Measurements from ENCODE around the gene AFF2. TPM values are rescaled to one million over a fixed set of nuclear protein-coding genes. Genes with fewer than 3 reads are reported as not detected.

Gene AFF2
- total RNA-seq, 2 experiments from 2014 or later: 1.7 to 2.0 TPM

GRCh38 chrX:148741441-148741840, 241.0 kb downstream of the AFF2 start:
- Mint-ChIP-seq H3K4me1 (ENCODE audit: low read depth) (peaks cover 6% of the 10 kb centered on the region), H3K9me3 (peaks cover 2% of the 10 kb centered on the region), H3K36me3 (ENCODE audit: low read depth) (no peaks in the 10 kb centered on the region), H3K4me3 (no peak overlapping the region), H3K27me3 (ENCODE audit: low read depth) (no peaks in the 10 kb centered on the region), H3K27ac (no peak overlapping the region)
- CTCF ChIA-PET: no interaction called here
- intact Hi-C loops (cut with micrococcal nuclease): no loop called here
- no peak for DNase-seq

GRCh38 chrX:148755111-148755510, 254.7 kb downstream of the AFF2 start:
- Mint-ChIP-seq H3K27me3 (ENCODE audit: low read depth) (no peaks in the 10 kb centered on the region), H3K9me3 (no peaks in the 10 kb centered on the region), H3K27ac (no peak overlapping the region), H3K4me1 (ENCODE audit: low read depth) (no peaks in the 10 kb centered on the region), H3K4me3 (no peak overlapping the region), H3K36me3 (ENCODE audit: low read depth) (no peaks in the 10 kb centered on the region)
- intact Hi-C loops (cut with micrococcal nuclease): no loop called here
- CTCF ChIA-PET: no interaction called here
- no peak for DNase-seq

- Mint-ChIP-seq H3K4me1 (ENCODE audit: low read depth) (no peaks in the 10 kb centered on the region), H3K36me3 (ENCODE audit: low read depth) (no peaks in the 10 kb centered on the region), H3K4me3 (no peak overlapping the region), H3K27me3 (ENCODE audit: low read depth) (no peaks in the 10 kb centered on the region), H3K9me3 (no peaks in the 10 kb centered on the region), H3K27ac (no peak overlapping the region)
- DNase-seq: no peak
- CTCF ChIA-PET: no interaction called here
- intact Hi-C loops (cut with micrococcal nuclease): no loop called here
Measured at GRCh38 chrX:148763896-148764295, 263.5 kb downstream of the AFF2 start.

- H3K36me3 Mint-ChIP-seq (ENCODE audit: low read depth): no peaks in the 10 kb centered on the region
- CTCF ChIA-PET: no interaction called here
Measured at GRCh38 chrX:148768296-148768695, 267.9 kb downstream of the AFF2 start.

GRCh38 chrX:148771440-148771839, 271.0 kb downstream of the AFF2 start:
- H3K9me3 Mint-ChIP-seq: peaks cover 4% of the 10 kb centered on the region
- no peaks in the 10 kb centered on the region for H3K27me3 Mint-ChIP-seq (ENCODE audit: low read depth)
- intact Hi-C loops (cut with micrococcal nuclease): no loop called here
- CTCF ChIA-PET: no interaction called here
- peaks cover 2% of the 10 kb centered on the region for H3K36me3 Mint-ChIP-seq (ENCODE audit: low read depth)
- no peak for DNase-seq
- no peak overlapping the region for H3K4me3 Mint-ChIP-seq
- no peaks in the 10 kb centered on the region for H3K4me1 Mint-ChIP-seq (ENCODE audit: low read depth)
- H3K27ac Mint-ChIP-seq: no peak overlapping the region

More at GRCh38 chrX:148768296-148768695, 267.9 kb downstream of the AFF2 start:
- Mint-ChIP-seq H3K27ac (no peak overlapping the region), H3K27me3 (ENCODE audit: low read depth) (no peaks in the 10 kb centered on the region), H3K9me3 (no peaks in the 10 kb centered on the region), H3K4me3 (no peak overlapping the region), H3K4me1 (ENCODE audit: low read depth) (no peaks in the 10 kb centered on the region)
- DNase-seq: no peak
- intact Hi-C loops (cut with micrococcal nuclease): no loop called here

GRCh38 chrX:148774276-148774675, 273.9 kb downstream of the AFF2 start:
- CTCF ChIA-PET: no interaction called here

GRCh38 chrX:148784137-148784536, 283.7 kb downstream of the AFF2 start:
- Mint-ChIP-seq H3K36me3 (ENCODE audit: low read depth) (peaks cover under 1% of the 10 kb centered on the region), H3K4me3 (no peak overlapping the region), H3K27me3 (ENCODE audit: low read depth) (no peaks in the 10 kb centered on the region), H3K9me3 (peaks cover under 1% of the 10 kb centered on the region), H3K4me1 (ENCODE audit: low read depth) (no peaks in the 10 kb centered on the region), H3K27ac (no peak overlapping the region)
- no peak for DNase-seq
- intact Hi-C loops (cut with micrococcal nuclease): no loop called here
- CTCF ChIA-PET: no interaction called here

More at GRCh38 chrX:148774276-148774675, 273.9 kb downstream of the AFF2 start:
- DNase-seq: no peak
- Mint-ChIP-seq H3K27ac (no peak overlapping the region), H3K27me3 (ENCODE audit: low read depth) (no peaks in the 10 kb centered on the region), H3K4me1 (ENCODE audit: low read depth) (no peaks in the 10 kb centered on the region), H3K4me3 (no peak overlapping the region), H3K36me3 (ENCODE audit: low read depth) (peaks cover 4% of the 10 kb centered on the region), H3K9me3 (peaks cover 20% of the 10 kb centered on the region)
- intact Hi-C loops (cut with micrococcal nuclease): no loop called here

- H3K27ac Mint-ChIP-seq: no peak overlapping the region
- H3K4me3 Mint-ChIP-seq: no peak overlapping the region
- no peak for DNase-seq
- no peaks in the 10 kb centered on the region for H3K27me3 Mint-ChIP-seq (ENCODE audit: low read depth)
- H3K9me3 Mint-ChIP-seq: no peaks in the 10 kb centered on the region
- no peaks in the 10 kb centered on the region for H3K4me1 Mint-ChIP-seq (ENCODE audit: low read depth)
- CTCF ChIA-PET: no interaction called here
- intact Hi-C loops (cut with micrococcal nuclease): no loop called here
- no peaks in the 10 kb centered on the region for H3K36me3 Mint-ChIP-seq (ENCODE audit: low read depth)
Measured at GRCh38 chrX:148784856-148785255, 284.4 kb downstream of the AFF2 start.

- Mint-ChIP-seq H3K27ac (no peak overlapping the region), H3K27me3 (ENCODE audit: low read depth) (no peaks in the 10 kb centered on the region), H3K4me3 (no peak overlapping the region), H3K9me3 (no peaks in the 10 kb centered on the region), H3K4me1 (ENCODE audit: low read depth) (no peaks in the 10 kb centered on the region), H3K36me3 (ENCODE audit: low read depth) (no peaks in the 10 kb centered on the region)
- CTCF ChIA-PET: no interaction called here
- intact Hi-C loops (cut with micrococcal nuclease): no loop called here
- DNase-seq: no peak
Measured at GRCh38 chrX:148785256-148785655, 284.8 kb downstream of the AFF2 start.

- Mint-ChIP-seq H3K27ac (no peak overlapping the region), H3K36me3 (ENCODE audit: low read depth) (no peaks in the 10 kb centered on the region), H3K27me3 (ENCODE audit: low read depth) (no peaks in the 10 kb centered on the region), H3K4me1 (ENCODE audit: low read depth) (no peaks in the 10 kb centered on the region), H3K9me3 (no peaks in the 10 kb centered on the region), H3K4me3 (no peak overlapping the region)
- DNase-seq: no peak
- CTCF ChIA-PET: no interaction called here
- intact Hi-C loops (cut with micrococcal nuclease): no loop called here
Measured at GRCh38 chrX:148788449-148788848, 288.0 kb downstream of the AFF2 start.

- Mint-ChIP-seq H3K4me3 (no peak overlapping the region), H3K27me3 (ENCODE audit: low read depth) (no peaks in the 10 kb centered on the region), H3K9me3 (no peaks in the 10 kb centered on the region), H3K4me1 (ENCODE audit: low read depth) (no peaks in the 10 kb centered on the region), H3K27ac (no peak overlapping the region), H3K36me3 (ENCODE audit: low read depth) (no peaks in the 10 kb centered on the region)
- DNase-seq: no peak
- intact Hi-C loops (cut with micrococcal nuclease): no loop called here
- CTCF ChIA-PET: no interaction called here
Measured at GRCh38 chrX:148794350-148794749, 293.9 kb downstream of the AFF2 start.

- Mint-ChIP-seq H3K4me3 (no peak overlapping the region), H3K36me3 (ENCODE audit: low read depth) (no peaks in the 10 kb centered on the region), H3K4me1 (ENCODE audit: low read depth) (no peaks in the 10 kb centered on the region), H3K27ac (no peak overlapping the region), H3K9me3 (no peaks in the 10 kb centered on the region), H3K27me3 (ENCODE audit: low read depth) (no peaks in the 10 kb centered on the region)
- intact Hi-C loops (cut with micrococcal nuclease): no loop called here
- DNase-seq: no peak
- CTCF ChIA-PET: interaction anchor here (0.7 kb wide), 1 partner anchor 60 kb away, joined by 3 read pairs; no protein-coding TSS in a partner anchor
Measured at GRCh38 chrX:148804579-148805355, 304.4 kb downstream of the AFF2 start.

- CTCF ChIA-PET: no interaction called here
- Mint-ChIP-seq H3K36me3 (ENCODE audit: low read depth) (no peaks in the 10 kb centered on the region), H3K27ac (no peak overlapping the region), H3K4me1 (ENCODE audit: low read depth) (no peaks in the 10 kb centered on the region), H3K9me3 (no peaks in the 10 kb centered on the region), H3K4me3 (no peak overlapping the region), H3K27me3 (ENCODE audit: low read depth) (no peaks in the 10 kb centered on the region)
- no peak for DNase-seq
- intact Hi-C loops (cut with micrococcal nuclease): no loop called here
Measured at GRCh38 chrX:148806145-148806870, 305.9 kb downstream of the AFF2 start.

Measured in activated naive CD4-positive, alpha-beta T cell treated with anti-CD3 and anti-CD28 coated beads for 36 hours (primary cell).